ENCODE measurements around the gene RAG2.

RAG2 gene

DNA sequence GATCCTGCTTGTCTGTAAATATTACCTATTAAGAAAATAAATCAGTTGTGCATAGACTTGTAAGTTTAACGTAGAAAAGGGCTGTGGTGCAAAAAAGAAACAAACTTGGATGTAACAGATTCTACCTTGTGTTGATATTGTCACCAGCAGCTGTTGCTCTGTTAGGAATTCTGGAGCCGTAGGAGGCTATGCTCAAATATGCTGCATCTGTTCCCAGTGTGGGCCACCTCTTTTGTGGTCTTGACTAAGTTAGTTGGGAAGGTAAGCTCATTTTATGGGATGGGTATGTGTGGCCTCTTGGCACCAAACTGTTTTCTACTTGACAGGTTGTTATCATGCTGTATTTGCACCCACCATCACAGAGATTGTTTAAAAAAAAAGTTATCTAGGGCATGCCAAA, 29.4 kb upstream of the RAG2 start:
- TF ChIP-seq, protein P1, sequence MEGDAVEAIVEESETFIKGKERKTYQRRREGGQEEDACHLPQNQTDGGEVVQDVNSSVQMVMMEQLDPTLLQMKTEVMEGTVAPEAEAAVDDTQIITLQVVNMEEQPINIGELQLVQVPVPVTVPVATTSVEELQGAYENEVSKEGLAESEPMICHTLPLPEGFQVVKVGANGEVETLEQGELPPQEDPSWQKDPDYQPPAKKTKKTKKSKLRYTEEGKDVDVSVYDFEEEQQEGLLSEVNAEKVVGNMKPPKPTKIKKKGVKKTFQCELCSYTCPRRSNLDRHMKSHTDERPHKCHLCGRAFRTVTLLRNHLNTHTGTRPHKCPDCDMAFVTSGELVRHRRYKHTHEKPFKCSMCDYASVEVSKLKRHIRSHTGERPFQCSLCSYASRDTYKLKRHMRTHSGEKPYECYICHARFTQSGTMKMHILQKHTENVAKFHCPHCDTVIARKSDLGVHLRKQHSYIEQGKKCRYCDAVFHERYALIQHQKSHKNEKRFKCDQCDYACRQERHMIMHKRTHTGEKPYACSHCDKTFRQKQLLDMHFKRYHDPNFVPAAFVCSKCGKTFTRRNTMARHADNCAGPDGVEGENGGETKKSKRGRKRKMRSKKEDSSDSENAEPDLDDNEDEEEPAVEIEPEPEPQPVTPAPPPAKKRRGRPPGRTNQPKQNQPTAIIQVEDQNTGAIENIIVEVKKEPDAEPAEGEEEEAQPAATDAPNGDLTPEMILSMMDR (IDR thresholded peaks at IDR 0.05; ENCODE audit: low read depth, low read length, missing control alignments): no peak
- in situ Hi-C loops (cut with HindIII; ENCODE audit: low sequenced_read_pairs): no loop called here
- no peak overlapping the region for H3K4me3 ChIP-seq (ENCODE audit: low read depth, low read length)
- no peak for DNase-seq (ENCODE audit: low read depth)

GRCh38 chr11:36627006-36627405, 29.0 kb upstream of the RAG2 start:
- TF ChIP-seq, protein P1 (IDR thresholded peaks at IDR 0.05; ENCODE audit: low read depth, low read length, missing control alignments): no peak
- no peak overlapping the region for H3K4me3 ChIP-seq (ENCODE audit: low read depth, low read length)
- no peak for DNase-seq (ENCODE audit: low read depth)
- in situ Hi-C loops (cut with HindIII; ENCODE audit: low sequenced_read_pairs): no loop called here

DNA sequence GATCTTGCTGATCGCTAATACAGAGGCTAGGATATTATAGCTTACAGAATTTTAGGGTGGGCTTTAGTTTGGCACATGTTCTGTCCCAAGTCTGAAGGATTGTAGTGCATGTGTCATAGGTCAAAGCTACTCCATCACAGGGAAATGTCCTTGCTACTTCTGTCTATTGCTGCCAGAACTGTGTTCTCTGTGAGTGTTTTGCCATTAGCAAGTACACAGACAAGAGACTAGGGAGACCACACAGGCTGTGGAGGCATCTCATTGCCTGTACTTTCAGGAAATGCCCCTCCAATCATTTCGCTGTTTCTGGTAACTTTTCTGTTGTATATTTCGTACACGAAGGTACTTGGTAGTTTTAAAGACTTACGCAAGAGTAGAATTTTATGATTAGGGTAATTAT, 25.5 kb upstream of the RAG2 start:
- in situ Hi-C loops (cut with HindIII; ENCODE audit: low sequenced_read_pairs): no loop called here
- TF ChIP-seq, protein P1 (IDR thresholded peaks at IDR 0.05; ENCODE audit: low read depth, low read length, missing control alignments): no peak
- no peak for DNase-seq (ENCODE audit: low read depth)
- H3K4me3 ChIP-seq (ENCODE audit: low read depth, low read length): no peak overlapping the region

DNA sequence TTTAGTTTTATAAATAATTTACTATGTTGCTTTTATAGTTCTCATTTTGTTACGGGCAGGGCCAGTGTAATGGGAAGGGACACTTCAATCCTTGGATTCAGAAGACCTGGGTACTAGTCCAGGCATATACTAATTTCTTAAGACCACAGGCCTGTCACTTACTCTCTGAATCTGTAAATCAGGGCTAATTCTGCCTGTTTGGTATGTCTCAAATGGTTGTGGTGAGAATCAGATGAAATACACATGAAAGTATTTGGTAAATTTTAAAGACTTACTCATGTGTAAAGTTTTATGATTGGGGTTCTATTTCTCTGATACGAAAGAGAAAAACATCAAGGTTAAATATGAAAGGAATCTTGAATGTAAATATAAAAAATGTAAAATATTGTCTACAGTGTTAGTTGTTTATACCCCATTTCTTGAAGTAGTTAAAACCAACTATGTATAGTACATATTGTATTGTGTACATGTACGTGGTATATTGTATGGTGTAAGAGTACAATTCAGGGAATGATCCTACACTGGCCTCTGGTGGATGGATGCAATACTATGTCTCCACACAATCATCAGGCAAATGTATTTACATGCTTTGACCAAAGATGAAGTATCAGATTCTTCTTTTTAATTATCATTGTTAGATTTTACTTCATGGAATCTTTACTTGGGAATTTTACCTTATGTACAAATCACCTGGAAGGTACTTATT, 24.5 kb upstream of the RAG2 start:
- in situ Hi-C loops (cut with HindIII; ENCODE audit: low sequenced_read_pairs): no loop called here
- TF ChIP-seq, protein P1 (IDR thresholded peaks at IDR 0.05; ENCODE audit: low read depth, low read length, missing control alignments): peak; percentile 60
- H3K4me3 ChIP-seq (ENCODE audit: low read depth, low read length): no peak overlapping the region
- peak; percentile 13 for DNase-seq (ENCODE audit: low read depth)

DNA sequence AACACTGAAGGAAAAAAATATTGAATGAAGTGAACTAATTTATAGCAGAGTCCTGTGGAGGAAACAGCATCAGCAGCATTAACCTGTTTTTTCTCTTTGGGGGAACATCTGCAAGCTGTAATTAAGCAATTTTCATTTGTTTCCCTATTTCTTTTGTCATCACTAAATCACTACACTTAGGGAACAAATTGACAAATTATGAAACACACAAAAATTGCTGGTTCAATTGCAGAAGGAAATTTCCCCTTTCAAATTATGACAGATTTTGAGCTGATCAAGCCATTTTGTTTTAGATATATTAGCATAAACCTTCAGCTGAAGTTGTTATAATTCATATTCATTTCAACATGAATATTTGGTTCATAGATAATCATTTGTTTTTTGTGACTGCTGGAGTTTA, 22.2 kb upstream of the RAG2 start:
- TF ChIP-seq, protein P1 (IDR thresholded peaks at IDR 0.05; ENCODE audit: low read depth, low read length, missing control alignments): no peak
- in situ Hi-C loops (cut with HindIII; ENCODE audit: low sequenced_read_pairs): no loop called here
- DNase-seq (ENCODE audit: low read depth): no peak
- H3K4me3 ChIP-seq (ENCODE audit: low read depth, low read length): no peak overlapping the region

- in situ Hi-C loops (cut with HindIII; ENCODE audit: low sequenced_read_pairs): no loop called here
- no peak overlapping the region for H3K4me3 ChIP-seq (ENCODE audit: low read depth, low read length)
- DNase-seq (ENCODE audit: low read depth): no peak
- TF ChIP-seq, protein P1 (IDR thresholded peaks at IDR 0.05; ENCODE audit: low read depth, low read length, missing control alignments): no peak
Observed at GRCh38 chr11:36619502-36619901, 21.5 kb upstream of the RAG2 start.
